ENCODE results near the gene BCAS3.
"Not testable (repeated sequence)": the region's sequence is repeated elsewhere in the genome, so short reads cannot be mapped to it uniquely, and the experiment has no call there.

Gene BCAS3

GRCh38 chr17:61340431-61341209, 663.0 kb downstream of the BCAS3 start:
- peaks cover 7% of the 10 kb centered on the region for H3K4me1 ChIP-seq (ENCODE audit: insufficient read depth, low read length)
- H3K27me3 ChIP-seq (ENCODE audit: insufficient read depth, low read length): no peaks in the 10 kb centered on the region
- no peaks in the 10 kb centered on the region for H3K9me3 ChIP-seq (ENCODE audit: low read length)
- H3K36me3 ChIP-seq (ENCODE audit: insufficient read depth, low read length): no peaks in the 10 kb centered on the region
- H2AFZ ChIP-seq (ENCODE audit: low read depth, low read length): no peak overlapping the region
- H3K4me3 ChIP-seq (ENCODE audit: low read length): no peak overlapping the region

GRCh38 chr17:61343576-61343975, 665.9 kb downstream of the BCAS3 start:
- H3K4me1 ChIP-seq (ENCODE audit: insufficient read depth, low read length): peaks cover 7% of the 10 kb centered on the region
- no peak overlapping the region for H2AFZ ChIP-seq (ENCODE audit: low read depth, low read length)
- H3K36me3 ChIP-seq (ENCODE audit: insufficient read depth, low read length): no peaks in the 10 kb centered on the region
- H3K9me3 ChIP-seq (ENCODE audit: low read length): no peaks in the 10 kb centered on the region
- H3K4me3 ChIP-seq (ENCODE audit: low read length): no peak overlapping the region
- no peaks in the 10 kb centered on the region for H3K27me3 ChIP-seq (ENCODE audit: insufficient read depth, low read length)

- no peaks in the 10 kb centered on the region for H3K9me3 ChIP-seq (ENCODE audit: low read length)
- H3K27me3 ChIP-seq (ENCODE audit: insufficient read depth, low read length): no peaks in the 10 kb centered on the region
- no peaks in the 10 kb centered on the region for H3K36me3 ChIP-seq (ENCODE audit: insufficient read depth, low read length)
- H3K4me1 ChIP-seq (ENCODE audit: insufficient read depth, low read length): peaks cover 7% of the 10 kb centered on the region
- no peak overlapping the region for H3K4me3 ChIP-seq (ENCODE audit: low read length)
- no peak overlapping the region for H2AFZ ChIP-seq (ENCODE audit: low read depth, low read length)
Observed at GRCh38 chr17:61345061-61345460, 667.4 kb downstream of the BCAS3 start.

GRCh38 chr17:61345825-61346666, 668.4 kb downstream of the BCAS3 start:
- H3K4me1 ChIP-seq (ENCODE audit: insufficient read depth, low read length): peaks cover 7% of the 10 kb centered on the region
- no peaks in the 10 kb centered on the region for H3K36me3 ChIP-seq (ENCODE audit: insufficient read depth, low read length)
- H3K27me3 ChIP-seq (ENCODE audit: insufficient read depth, low read length): no peaks in the 10 kb centered on the region
- H2AFZ ChIP-seq (ENCODE audit: low read depth, low read length): no peak overlapping the region
- H3K9me3 ChIP-seq (ENCODE audit: low read length): no peaks in the 10 kb centered on the region
- H3K4me3 ChIP-seq (ENCODE audit: low read length): no peak overlapping the region

GRCh38 chr17:61349350-61349749, 671.7 kb downstream of the BCAS3 start:
- Histone ChIP-seq H3K27me3 (ENCODE audit: insufficient read depth, low read length) (no peaks in the 10 kb centered on the region), H3K36me3 (ENCODE audit: insufficient read depth, low read length) (no peaks in the 10 kb centered on the region), H3K4me3 (ENCODE audit: low read length) (no peak overlapping the region), H3K4me1 (ENCODE audit: insufficient read depth, low read length) (peaks cover 10% of the 10 kb centered on the region), H3K9me3 (ENCODE audit: low read length) (no peaks in the 10 kb centered on the region), H2AFZ (ENCODE audit: low read depth, low read length) (no peak overlapping the region)

GRCh38 chr17:61351745-61352407, 674.2 kb downstream of the BCAS3 start:
- no peaks in the 10 kb centered on the region for H3K9me3 ChIP-seq (ENCODE audit: low read length)
- no peaks in the 10 kb centered on the region for H3K36me3 ChIP-seq (ENCODE audit: insufficient read depth, low read length)
- no peaks in the 10 kb centered on the region for H3K27me3 ChIP-seq (ENCODE audit: insufficient read depth, low read length)
- no peak overlapping the region for H2AFZ ChIP-seq (ENCODE audit: low read depth, low read length)
- peaks cover 3% of the 10 kb centered on the region for H3K4me1 ChIP-seq (ENCODE audit: insufficient read depth, low read length)
- H3K4me3 ChIP-seq (ENCODE audit: low read length): no peak overlapping the region

GRCh38 chr17:61352408-61352770, 674.7 kb downstream of the BCAS3 start:
- no peak overlapping the region for H3K4me3 ChIP-seq (ENCODE audit: low read length)
- H3K9me3 ChIP-seq (ENCODE audit: low read length): no peaks in the 10 kb centered on the region
- H3K4me1 ChIP-seq (ENCODE audit: insufficient read depth, low read length): peaks cover 3% of the 10 kb centered on the region
- H3K27me3 ChIP-seq (ENCODE audit: insufficient read depth, low read length): no peaks in the 10 kb centered on the region
- no peak overlapping the region for H2AFZ ChIP-seq (ENCODE audit: low read depth, low read length)
- H3K36me3 ChIP-seq (ENCODE audit: insufficient read depth, low read length): no peaks in the 10 kb centered on the region

- no peak overlapping the region for H2AFZ ChIP-seq (ENCODE audit: low read depth, low read length)
- no peak overlapping the region for H3K4me3 ChIP-seq (ENCODE audit: low read length)
- H3K36me3 ChIP-seq (ENCODE audit: insufficient read depth, low read length): no peaks in the 10 kb centered on the region
- no peaks in the 10 kb centered on the region for H3K27me3 ChIP-seq (ENCODE audit: insufficient read depth, low read length)
- H3K9me3 ChIP-seq (ENCODE audit: low read length): no peaks in the 10 kb centered on the region
- H3K4me1 ChIP-seq (ENCODE audit: insufficient read depth, low read length): peaks cover 3% of the 10 kb centered on the region
Observed at GRCh38 chr17:61352781-61353491, 675.3 kb downstream of the BCAS3 start.

GRCh38 chr17:61353615-61354014, 676.0 kb downstream of the BCAS3 start:
- H3K4me1 ChIP-seq (ENCODE audit: insufficient read depth, low read length): peaks cover 3% of the 10 kb centered on the region
- no peaks in the 10 kb centered on the region for H3K36me3 ChIP-seq (ENCODE audit: insufficient read depth, low read length)
- H3K4me3 ChIP-seq (ENCODE audit: low read length): no peak overlapping the region

GRCh38 chr17:61354895-61355874, 677.5 kb downstream of the BCAS3 start:
- H3K4me1 ChIP-seq (ENCODE audit: insufficient read depth, low read length): peaks cover 3% of the 10 kb centered on the region
- no peaks in the 10 kb centered on the region for H3K9me3 ChIP-seq (ENCODE audit: low read length)
- H3K36me3 ChIP-seq (ENCODE audit: insufficient read depth, low read length): no peaks in the 10 kb centered on the region
- H3K27me3 ChIP-seq (ENCODE audit: insufficient read depth, low read length): no peaks in the 10 kb centered on the region
- H3K4me3 ChIP-seq (ENCODE audit: low read length): no peak overlapping the region
- no peak overlapping the region for H2AFZ ChIP-seq (ENCODE audit: low read depth, low read length)

More at GRCh38 chr17:61353615-61354014, 676.0 kb downstream of the BCAS3 start:
- Histone ChIP-seq H3K9me3 (ENCODE audit: low read length) (no peaks in the 10 kb centered on the region), H2AFZ (ENCODE audit: low read depth, low read length) (no peak overlapping the region), H3K27me3 (ENCODE audit: insufficient read depth, low read length) (no peaks in the 10 kb centered on the region)

GRCh38 chr17:61357061-61357460, 679.4 kb downstream of the BCAS3 start:
- H3K36me3 ChIP-seq (ENCODE audit: insufficient read depth, low read length); H3K27me3 ChIP-seq (ENCODE audit: insufficient read depth, low read length); H2AFZ ChIP-seq (ENCODE audit: low read depth, low read length); H3K9me3 ChIP-seq (ENCODE audit: low read length); H3K4me1 ChIP-seq (ENCODE audit: insufficient read depth, low read length); H3K4me3 ChIP-seq (ENCODE audit: low read length): not testable (repeated sequence)

- not testable (repeated sequence) for H3K36me3 ChIP-seq (ENCODE audit: insufficient read depth, low read length); H3K9me3 ChIP-seq (ENCODE audit: low read length)
Observed at GRCh38 chr17:61359513-61359912, 681.9 kb downstream of the BCAS3 start.

More at GRCh38 chr17:61359513-61359912, 681.9 kb downstream of the BCAS3 start:
- H3K27me3 ChIP-seq (ENCODE audit: insufficient read depth, low read length); H3K4me3 ChIP-seq (ENCODE audit: low read length); H2AFZ ChIP-seq (ENCODE audit: low read depth, low read length); H3K4me1 ChIP-seq (ENCODE audit: insufficient read depth, low read length): not testable (repeated sequence)

Measured in neuron (in vitro differentiated cells).